Inflammatory macrophage (primary cell): Measurements from ENCODE around the gene PNMA8B.

Source experiments
- DNase-seq, 2 donors: peaks; one replicate each; pipeline ENCODE4 v3.0.0-alpha.2; 2020 to 2022

Gene PNMA8B

GRCh38 chr19:46487178-46487801 lies 8.4 kb downstream of the PNMA8B start:
- DNase-seq = no peak

- no peak for DNase-seq
These were observed 9.3 kb downstream of the PNMA8B start for GRCh38 chr19:46486358-46486757.

GRCh38 chr19:46484656-46485055 lies 11.0 kb downstream of the PNMA8B start:
- DNase-seq = no peak

DNA sequence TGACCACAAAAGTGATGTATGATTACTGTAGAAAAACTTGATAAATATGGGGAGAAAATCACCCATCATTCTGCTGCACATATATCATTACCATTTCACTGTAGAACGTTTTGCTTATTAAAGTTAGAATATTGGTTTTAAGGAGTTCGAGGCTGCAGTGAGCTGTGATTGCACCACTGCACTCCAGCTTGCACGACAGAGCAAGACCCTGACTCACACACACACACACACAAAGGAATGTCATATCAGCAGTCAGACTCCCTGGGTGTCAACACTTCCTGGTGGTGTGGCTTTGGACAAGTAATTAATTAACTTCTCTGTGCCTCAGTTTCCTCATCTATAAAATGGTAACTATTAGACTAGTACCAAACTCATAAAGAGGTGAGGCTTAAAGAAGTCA lies 13.0 kb downstream of the PNMA8B start:
- no peak for DNase-seq

- no peak for DNase-seq
These were observed 13.7 kb downstream of the PNMA8B start for GRCh38 chr19:46481947-46482346.

GRCh38 chr19:46481223-46481848 lies 14.3 kb downstream of the PNMA8B start:
- DNase-seq = no peak

DNA sequence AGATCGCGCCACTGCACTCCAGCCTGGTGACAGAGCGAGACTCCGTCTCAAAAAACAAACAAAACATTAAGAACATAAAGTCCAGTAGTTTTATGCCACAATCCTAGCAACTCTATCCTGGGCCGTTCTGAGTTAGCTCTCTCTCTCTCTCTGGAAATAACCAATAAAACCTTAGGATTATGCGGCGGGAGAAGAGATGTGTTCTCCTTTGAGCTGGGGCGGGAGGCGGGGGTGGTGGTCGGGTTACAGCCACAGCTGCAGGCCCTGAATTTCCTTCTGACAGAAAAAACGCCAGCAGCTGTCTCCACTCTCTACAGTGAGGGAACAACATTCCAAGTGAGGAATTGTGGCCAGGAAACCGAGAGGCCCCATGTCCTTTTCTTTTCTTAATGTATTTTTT lies 15.3 kb downstream of the PNMA8B start:
- DNase-seq = no peak

GRCh38 chr19:46478356-46478986 lies 17.2 kb downstream of the PNMA8B start:
- no peak for DNase-seq

GRCh38 chr19:46475986-46476385 lies 19.7 kb downstream of the PNMA8B start:
- DNase-seq = no peak

- no peak for DNase-seq
These were observed 21.5 kb downstream of the PNMA8B start for GRCh38 chr19:46474211-46474610.

GRCh38 chr19:46472592-46472991 lies 23.1 kb downstream of the PNMA8B start:
- no peak for DNase-seq

- no peak for DNase-seq
These were observed 23.7 kb downstream of the PNMA8B start for GRCh38 chr19:46471811-46472543.

- DNase-seq = peak; percentile 17 to 35
These were observed 24.4 kb downstream of the PNMA8B start, which contains the start of gene PNMA8A for GRCh38 chr19:46471116-46471733. PNMA8A (minus strand) TSS chr19:46471563; CDS start chr19:46471035, 528 bp downstream.

DNA sequence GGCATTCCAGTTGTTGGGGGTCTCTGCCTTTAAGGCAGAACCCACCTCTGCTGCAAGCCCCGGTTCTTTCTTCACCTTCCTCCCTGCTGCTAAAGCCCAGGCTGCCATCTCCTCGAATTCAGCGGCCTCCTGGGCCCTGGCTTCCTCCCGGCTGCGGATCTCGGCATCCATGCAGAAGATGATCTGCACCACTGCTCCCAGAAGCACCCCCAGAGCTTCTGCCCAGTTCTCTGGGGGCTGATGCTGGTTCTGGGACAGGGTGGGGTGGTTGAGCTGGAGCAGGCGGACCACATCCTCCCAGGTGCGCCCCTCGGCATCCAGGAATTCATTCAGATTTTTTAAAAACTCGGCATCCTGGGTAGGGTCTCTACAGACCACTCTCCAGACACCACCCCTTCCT lies 25.3 kb downstream of the PNMA8B start:
- DNase-seq = no peak

- no peak for DNase-seq
These were observed 26.0 kb downstream of the PNMA8B start for GRCh38 chr19:46469541-46470185.

DNA sequence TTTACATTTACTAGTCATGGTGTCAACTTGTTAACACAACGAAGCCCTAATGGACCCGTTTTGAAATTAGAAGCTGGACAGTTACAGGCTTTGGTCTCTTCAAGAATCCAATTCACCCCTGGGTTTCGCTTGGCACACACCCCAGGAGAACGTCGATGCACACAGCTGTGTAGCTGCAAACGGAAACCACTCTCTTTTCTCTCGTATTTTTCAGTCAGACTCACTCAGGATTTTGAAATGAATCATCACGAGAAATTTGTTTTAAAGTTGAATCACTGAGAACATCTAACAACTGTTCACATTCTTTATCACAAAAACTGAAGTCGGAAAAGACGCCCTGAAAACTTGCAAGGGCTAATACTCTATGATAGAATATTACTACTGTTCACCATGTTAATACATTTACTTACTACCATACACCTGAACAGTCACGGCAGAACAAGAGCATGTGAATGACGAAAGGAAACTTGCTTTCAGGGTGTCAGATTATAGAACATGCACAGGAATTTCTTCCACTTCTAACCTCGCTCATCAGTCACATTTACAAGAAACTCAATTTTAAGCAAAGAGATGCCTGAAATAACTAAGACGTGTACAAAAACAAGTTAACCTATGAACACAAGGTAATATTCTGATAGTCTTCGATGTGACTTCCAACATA lies 29.0 kb downstream of the PNMA8B start:
- DNase-seq = no peak

DNA sequence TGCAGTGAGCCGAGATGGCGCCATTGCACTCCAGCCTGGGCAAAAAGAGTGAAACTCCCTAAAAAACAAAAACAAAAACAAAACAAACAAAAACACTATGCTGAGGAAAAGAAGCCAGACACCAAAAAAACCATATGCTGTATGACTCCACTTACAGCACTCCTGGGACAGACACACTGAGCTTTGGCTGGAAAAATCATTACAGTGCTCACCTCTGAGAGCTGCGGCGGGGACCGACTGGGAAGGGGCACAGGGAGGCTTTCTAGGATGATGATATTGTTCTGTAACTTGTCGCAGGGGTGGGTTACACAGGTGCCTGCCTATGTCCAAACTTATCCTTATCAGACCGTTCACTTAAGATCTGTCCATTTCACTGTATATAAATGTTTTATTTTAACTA lies 32.2 kb downstream of the PNMA8B start:
- DNase-seq = no peak

- DNase-seq = no peak
These were observed 34.1 kb downstream of the PNMA8B start for GRCh38 chr19:46461537-46461936.

DNA sequence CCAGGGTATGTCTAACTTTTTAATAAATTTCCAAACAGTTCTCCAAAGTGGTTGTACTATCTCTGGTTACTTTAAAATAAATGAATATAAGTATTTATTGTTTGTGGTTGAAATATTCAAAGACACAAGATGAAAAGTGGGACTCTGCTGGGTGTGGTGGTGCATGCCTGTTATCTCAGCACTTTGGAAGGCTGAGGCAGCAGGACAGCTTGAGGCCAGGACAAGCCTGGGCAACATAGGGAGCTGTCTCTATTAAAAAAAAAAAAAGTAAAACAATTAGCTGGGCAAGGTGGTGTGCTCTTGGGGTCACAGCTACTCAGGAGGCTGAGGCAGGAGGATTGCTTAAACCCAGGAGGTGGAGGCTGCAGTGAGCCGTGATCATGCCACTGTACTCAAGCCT lies 34.7 kb downstream of the PNMA8B start:
- no peak for DNase-seq

- DNase-seq = no peak
These were observed 35.6 kb downstream of the PNMA8B start for GRCh38 chr19:46460055-46460454.

GRCh38 chr19:46456930-46457329 lies 38.7 kb downstream of the PNMA8B start:
- DNase-seq = no peak

DNA sequence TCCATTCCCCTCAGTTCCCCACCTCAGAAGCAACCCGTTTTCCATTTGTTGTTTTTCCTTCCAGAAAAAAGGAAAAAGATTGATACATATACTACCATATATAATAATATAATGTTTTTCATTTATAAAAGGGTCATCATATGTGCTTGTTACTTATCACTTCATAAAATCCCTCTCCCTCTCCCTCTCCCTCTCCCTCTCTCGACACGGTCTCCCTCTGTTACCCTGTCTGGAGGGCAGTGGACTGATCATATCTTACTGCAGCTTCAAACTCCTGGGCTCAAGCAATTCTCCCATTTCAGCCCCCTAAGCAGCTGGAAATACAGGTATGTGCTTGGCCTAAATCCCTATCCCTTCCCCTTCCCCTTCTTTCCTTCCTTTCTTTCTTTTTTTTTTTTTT lies 41.4 kb downstream of the PNMA8B start:
- no peak for DNase-seq
